HAP-1 (cell line): Measurements from ENCODE around the gene AJM1.
"Not testable (repeated sequence)": the region's sequence is repeated elsewhere in the genome, so short reads cannot be mapped to it uniquely, and the experiment has no call there.

Experiments used
- DNase-seq, 2 experiments: peaks; one replicate each; pipeline ENCODE4 v3.0.0-alpha.2; 2016 to 2020; ENCODE audit warnings: low spot score in 2 of 2
- H3K27me3 ChIP-seq: fragments of 250-450 bp; sonication (Bioruptor Pico); 2 replicates; pipeline ENCODE4 v1.5.1; 2020; ENCODE audit warnings: low read depth, mild to moderate bottlenecking, moderate library complexity
- H3K36me3 ChIP-seq: fragments of 250-450 bp; sonication (Bioruptor Pico); replicated peaks from 2 replicates; pipeline ENCODE4 v1.5.1; 2020; ENCODE audit warnings: mild to moderate bottlenecking
- H3K4me1 ChIP-seq: fragments of 250-450 bp; sonication (Bioruptor Pico); 2 replicates; pipeline ENCODE4 v1.5.1; 2020; ENCODE audit warnings: mild to moderate bottlenecking
- H3K4me3 ChIP-seq: fragments of 250-450 bp; sonication (Bioruptor Pico); 2 replicates; pipeline ENCODE4 v1.5.1; 2020; ENCODE audit warnings: mild to moderate bottlenecking, moderate library complexity
- H3K9me3 ChIP-seq: fragments of 250-450 bp; sonication (Bioruptor Pico); 2 replicates; pipeline ENCODE4 v1.5.1; 2020; ENCODE audit warnings: mild to moderate bottlenecking, moderate library complexity
- in situ Hi-C: fragments of 300-500 bp; cut with MboI; formaldehyde crosslinking; loops from 3 replicates; pipeline ENCODE4 v1.14.3; 2020; ENCODE audit warnings: low sequenced_read_pairs, inconsistent platforms, mixed read lengths

The AJM1 gene

GRCh38 chr9:136842380-136842948 lies at the start of gene AJM1:
Gene AJM1, plus strand, starts transcription at chr9:136842478. Its CDS starts 1,937 bp downstream, at chr9:136844415.
- peaks cover 13% of the 10 kb centered on the region for H3K4me1 ChIP-seq
- H3K4me3 ChIP-seq = peak within 1 kb of the TSS; percentile 25
- H3K9me3 ChIP-seq, in situ Hi-C loops, H3K27me3 ChIP-seq: not testable (repeated sequence)
- peak; percentile 60 to 87 for DNase-seq
- peaks cover 12% of the 10 kb centered on the region for H3K36me3 ChIP-seq

- in situ Hi-C loops = loop anchor here (25.0 kb wide), 1 partner anchor 444 kb away; the partner anchor contains the start of genes CYSRT1, RNF224, SLC34A3 and TUBB4B
- Histone ChIP-seq H3K9me3 (no peaks in the 10 kb centered on the region), H3K4me3 (no peak overlapping the region), H3K4me1 (peaks cover 4% of the 10 kb centered on the region), H3K27me3 (no peaks in the 10 kb centered on the region), H3K36me3 (no peaks in the 10 kb centered on the region)
- peak in 1 of 2 experiments; percentile 43 for DNase-seq
Measured at GRCh38 chr9:136793086-136793946, 49.0 kb upstream of the AJM1 start.

GRCh38 chr9:136794281-136794999 lies 47.8 kb upstream of the AJM1 start:
- H3K9me3 ChIP-seq = no peaks in the 10 kb centered on the region
- no peaks in the 10 kb centered on the region for H3K27me3 ChIP-seq
- no peak for DNase-seq
- H3K4me3 ChIP-seq = no peak overlapping the region
- no peaks in the 10 kb centered on the region for H3K36me3 ChIP-seq
- H3K4me1 ChIP-seq = peaks cover 4% of the 10 kb centered on the region
- in situ Hi-C loops = loop anchor here (25.0 kb wide), 1 partner anchor 443 kb away; the partner anchor contains the start of genes CYSRT1, RNF224, SLC34A3 and TUBB4B

GRCh38 chr9:136795000-136795348 lies 47.3 kb upstream of the AJM1 start:
- in situ Hi-C loops = loop anchor here (25.0 kb wide), 1 partner anchor 442 kb away; the partner anchor contains the start of genes CYSRT1, RNF224, SLC34A3 and TUBB4B
- H3K36me3 ChIP-seq = no peaks in the 10 kb centered on the region
- H3K4me3 ChIP-seq = no peak overlapping the region
- no peaks in the 10 kb centered on the region for H3K27me3 ChIP-seq
- peaks cover 8% of the 10 kb centered on the region for H3K4me1 ChIP-seq
- no peaks in the 10 kb centered on the region for H3K9me3 ChIP-seq
- DNase-seq = no peak

GRCh38 chr9:136796238-136796774 lies 46.0 kb upstream of the AJM1 start, which contains the start of gene CCDC183:
Gene CCDC183, plus strand, starts transcription at chr9:136796338. Its CDS starts 60 bp downstream, at chr9:136796398.
- DNase-seq = no peak
- Histone ChIP-seq H3K36me3 (no peaks in the 10 kb centered on the region), H3K4me1 (peaks cover 12% of the 10 kb centered on the region), H3K9me3 (no peaks in the 10 kb centered on the region), H3K27me3 (no peaks in the 10 kb centered on the region), H3K4me3 (no peak within 1 kb of the TSS)
- in situ Hi-C loops = loop anchor here (25.0 kb wide), 1 partner anchor 441 kb away; the partner anchor contains the start of genes CYSRT1, RNF224, SLC34A3 and TUBB4B

- not testable (repeated sequence) for H3K4me3 ChIP-seq
- in situ Hi-C loops = loop anchor here (25.0 kb wide), 1 partner anchor 440 kb away; the partner anchor contains the start of genes CYSRT1, RNF224, SLC34A3 and TUBB4B
Measured at GRCh38 chr9:136796775-136797347, 45.4 kb upstream of the AJM1 start.

GRCh38 chr9:136798708-136799078 lies 43.6 kb upstream of the AJM1 start:
- no peaks in the 10 kb centered on the region for H3K9me3 ChIP-seq
- no peak for DNase-seq
- H3K4me1 ChIP-seq = peaks cover 14% of the 10 kb centered on the region
- H3K36me3 ChIP-seq = no peaks in the 10 kb centered on the region; the same call in 1 of the 2 replicates
- H3K27me3 ChIP-seq = no peaks in the 10 kb centered on the region
- no peak overlapping the region for H3K4me3 ChIP-seq
- in situ Hi-C loops = loop anchor here (25.0 kb wide), 1 partner anchor 439 kb away; the partner anchor contains the start of genes CYSRT1, RNF224, SLC34A3 and TUBB4B

More at GRCh38 chr9:136796775-136797347, 45.4 kb upstream of the AJM1 start:
- not testable (repeated sequence) for H3K27me3 ChIP-seq, DNase-seq, H3K9me3 ChIP-seq, H3K36me3 ChIP-seq
- peaks cover 14% of the 10 kb centered on the region for H3K4me1 ChIP-seq

DNA sequence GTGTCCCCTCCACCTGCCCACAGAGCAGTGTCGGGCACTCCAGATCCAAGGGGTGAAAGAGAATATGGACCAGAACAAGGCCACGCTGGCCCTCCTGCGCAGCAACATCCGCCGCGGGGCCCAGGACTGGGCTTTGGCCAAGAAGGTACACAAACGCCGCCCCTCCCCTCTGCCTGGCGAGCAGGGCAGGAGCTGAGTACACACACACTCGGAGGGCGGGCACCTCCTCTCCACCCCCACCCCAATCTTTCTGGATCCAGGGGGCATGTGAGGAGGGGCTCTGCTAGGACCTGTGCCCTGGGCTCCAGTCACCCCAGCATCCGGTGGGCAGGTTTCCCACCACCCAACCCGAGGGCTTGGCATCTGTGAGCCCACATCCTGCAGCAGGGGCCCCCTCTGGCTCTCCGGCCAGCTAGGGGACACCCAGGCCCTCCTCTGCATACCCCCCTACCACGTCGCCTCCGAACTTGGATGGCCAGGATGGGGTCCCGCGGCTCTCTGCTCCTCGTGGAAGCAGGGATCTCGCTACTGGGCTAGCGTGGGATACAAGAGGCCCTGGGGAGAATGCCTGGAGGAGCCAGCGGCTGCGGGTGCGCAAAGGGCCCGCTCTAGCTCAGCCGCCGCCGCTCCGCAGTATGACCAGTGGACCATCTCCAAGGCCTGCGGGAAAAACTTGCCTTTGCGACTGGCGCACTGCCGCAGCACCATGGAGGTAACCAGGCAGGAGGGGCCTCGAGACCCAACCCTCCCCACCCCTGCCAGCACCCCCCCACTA lies 43.0 kb upstream of the AJM1 start:
- H3K36me3 ChIP-seq = no peaks in the 10 kb centered on the region; the same call in 1 of the 2 replicates
- no peaks in the 10 kb centered on the region for H3K9me3 ChIP-seq
- in situ Hi-C loops = loop anchor here (25.0 kb wide), 1 partner anchor 438 kb away; the partner anchor contains the start of genes CYSRT1, RNF224, SLC34A3 and TUBB4B
- H3K4me3 ChIP-seq = peak overlapping the region; percentile 41
- DNase-seq = no peak
- peaks cover 14% of the 10 kb centered on the region for H3K4me1 ChIP-seq
- H3K27me3 ChIP-seq = no peaks in the 10 kb centered on the region

DNA sequence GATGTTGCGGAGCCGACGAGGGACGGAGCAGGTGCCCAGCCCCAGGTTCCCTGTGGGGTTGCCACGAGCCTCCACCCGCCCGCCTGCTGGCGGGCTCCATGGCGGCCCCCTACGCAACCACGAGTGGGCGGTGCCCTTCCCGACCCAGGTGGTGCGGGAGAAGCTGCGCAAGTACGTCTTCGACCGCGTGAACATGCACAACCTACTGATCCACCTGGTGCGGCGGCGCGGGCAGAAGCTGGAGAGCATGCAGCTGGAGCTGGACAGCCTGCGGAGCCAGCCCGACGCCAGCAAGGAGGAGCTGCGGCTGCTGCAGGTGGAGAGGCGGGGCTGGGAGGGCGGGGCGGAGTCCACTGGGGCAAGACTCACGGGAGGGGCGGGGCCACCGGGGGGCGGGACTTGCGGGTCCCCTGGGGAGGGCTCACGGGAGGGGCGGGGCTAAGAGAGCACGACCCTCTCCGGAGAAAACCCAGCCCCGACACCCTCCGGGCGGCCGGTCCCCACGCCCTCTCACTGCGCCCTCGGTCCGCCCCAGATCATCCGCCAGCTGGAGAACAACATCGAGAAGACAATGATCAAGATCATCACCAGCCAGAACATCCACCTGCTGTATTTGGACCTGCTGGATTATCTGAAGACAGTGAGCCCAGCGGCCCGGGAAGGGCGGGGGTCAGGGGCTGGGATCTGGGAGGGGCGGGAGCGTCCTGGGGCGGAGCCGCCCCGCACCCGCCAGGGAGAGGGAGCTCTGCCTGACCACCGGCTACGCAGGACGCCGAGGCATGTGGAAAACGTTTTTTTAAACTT lies 42.2 kb upstream of the AJM1 start:
- peaks cover 14% of the 10 kb centered on the region for H3K4me1 ChIP-seq
- no peaks in the 10 kb centered on the region for H3K9me3 ChIP-seq
- in situ Hi-C loops = loop anchor here (25.0 kb wide), 1 partner anchor 437 kb away; the partner anchor contains the start of genes CYSRT1, RNF224, SLC34A3 and TUBB4B
- peak; percentile 80 to 94 for DNase-seq
- peak overlapping the region; percentile 41 for H3K4me3 ChIP-seq
- no peaks in the 10 kb centered on the region for H3K27me3 ChIP-seq
- H3K36me3 ChIP-seq = peaks cover 2% of the 10 kb centered on the region; the same call in 1 of the 2 replicates

DNA sequence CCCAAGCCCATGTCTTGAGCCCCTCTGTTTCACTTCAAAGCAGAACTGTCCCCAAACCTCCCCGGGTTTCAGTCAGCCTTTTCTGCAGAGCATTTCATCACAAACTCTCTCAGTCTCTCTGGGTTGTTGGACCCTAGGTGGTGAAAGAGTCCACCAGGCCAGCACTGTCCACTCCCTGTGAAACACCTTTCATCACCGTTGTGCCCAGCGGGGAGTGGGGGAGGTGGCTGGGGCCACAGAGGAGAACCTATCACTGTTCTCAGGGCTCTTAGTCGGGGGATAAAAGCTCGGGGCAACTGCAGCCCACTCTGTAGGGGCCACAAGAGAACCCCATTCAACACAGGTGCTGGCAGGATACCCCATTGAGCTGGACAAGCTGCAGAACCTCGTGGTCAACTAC lies 40.0 kb upstream of the AJM1 start:
- DNase-seq = no peak
- in situ Hi-C loops = no loop called here
- Histone ChIP-seq H3K4me1 (peaks cover 23% of the 10 kb centered on the region), H3K27me3 (no peaks in the 10 kb centered on the region), H3K4me3 (no peak overlapping the region), H3K9me3 (no peaks in the 10 kb centered on the region), H3K36me3 (peaks cover 11% of the 10 kb centered on the region)

DNA sequence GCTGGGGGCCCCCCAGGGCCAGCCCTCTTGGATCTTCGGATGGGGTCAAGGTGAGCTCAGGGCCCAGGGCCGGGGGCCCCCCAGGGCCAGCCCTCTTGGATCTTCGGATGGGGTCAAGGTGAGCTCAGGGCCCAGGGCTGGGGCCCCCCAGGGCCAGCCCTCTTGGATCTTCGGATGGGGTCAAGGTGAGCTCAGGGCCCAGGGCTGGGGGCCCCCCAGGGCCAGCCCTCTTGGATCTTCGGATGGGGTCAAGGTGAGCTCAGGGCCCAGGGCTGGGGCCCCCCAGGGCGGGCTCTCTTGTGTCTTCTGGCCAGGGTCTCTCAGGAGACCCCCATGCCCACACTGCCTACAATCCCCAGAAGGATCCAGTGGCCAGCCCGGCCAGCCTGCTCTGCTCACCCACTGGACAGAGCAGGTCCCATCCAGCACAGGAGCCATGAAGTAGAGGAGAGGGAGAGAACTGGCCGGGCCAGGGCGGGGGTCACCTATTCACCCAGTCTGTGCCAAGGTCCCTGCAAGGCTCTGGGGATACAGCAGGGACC lies 39.2 kb upstream of the AJM1 start:
- Histone ChIP-seq H3K4me1 (peaks cover 23% of the 10 kb centered on the region), H3K36me3 (peaks cover 13% of the 10 kb centered on the region)
- H3K9me3 ChIP-seq, H3K4me3 ChIP-seq, in situ Hi-C loops, DNase-seq, H3K27me3 ChIP-seq: not testable (repeated sequence)
